Astrocyte (in vitro differentiated cells and primary cell): ENCODE data around the gene ANKRD44.

ENCODE experiments used
- CTCF ChIP-seq: IDR thresholded peaks from 2 replicates; pipeline ENCODE4 v1.5.1; 2011; ENCODE audit warnings: low read depth, mild to moderate bottlenecking, inconsistent platforms, low read length, moderate library complexity; ENCODE audit not compliant: insufficient read depth
- EZH2 ChIP-seq: IDR thresholded peaks from 2 replicates; pipeline ENCODE4 v1.6.1; 2012; ENCODE audit warnings: mild to moderate bottlenecking, low read length, inconsistent platforms; ENCODE audit not compliant: insufficient read depth

GRCh38 chr2:196959281-196959680, 351.3 kb downstream of the ANKRD44 start:
- TF ChIP-seq CTCF (no peak), EZH2 (no peak)
